HG02885 (cell line): ENCODE measurements around the gene GABPA.
"Not testable (repeated sequence)": the region's sequence is repeated elsewhere in the genome, so short reads cannot be mapped to it uniquely, and the experiment has no call there.

Experiments
- ATAC-seq: cut with Tn5 transposase; IDR thresholded peaks from one replicate; pipeline ENCODE4 v1.9.1; 2021; ENCODE audit warnings: mild to moderate bottlenecking; ENCODE audit not compliant: unreplicated experiment, poor library complexity

The GABPA gene

DNA sequence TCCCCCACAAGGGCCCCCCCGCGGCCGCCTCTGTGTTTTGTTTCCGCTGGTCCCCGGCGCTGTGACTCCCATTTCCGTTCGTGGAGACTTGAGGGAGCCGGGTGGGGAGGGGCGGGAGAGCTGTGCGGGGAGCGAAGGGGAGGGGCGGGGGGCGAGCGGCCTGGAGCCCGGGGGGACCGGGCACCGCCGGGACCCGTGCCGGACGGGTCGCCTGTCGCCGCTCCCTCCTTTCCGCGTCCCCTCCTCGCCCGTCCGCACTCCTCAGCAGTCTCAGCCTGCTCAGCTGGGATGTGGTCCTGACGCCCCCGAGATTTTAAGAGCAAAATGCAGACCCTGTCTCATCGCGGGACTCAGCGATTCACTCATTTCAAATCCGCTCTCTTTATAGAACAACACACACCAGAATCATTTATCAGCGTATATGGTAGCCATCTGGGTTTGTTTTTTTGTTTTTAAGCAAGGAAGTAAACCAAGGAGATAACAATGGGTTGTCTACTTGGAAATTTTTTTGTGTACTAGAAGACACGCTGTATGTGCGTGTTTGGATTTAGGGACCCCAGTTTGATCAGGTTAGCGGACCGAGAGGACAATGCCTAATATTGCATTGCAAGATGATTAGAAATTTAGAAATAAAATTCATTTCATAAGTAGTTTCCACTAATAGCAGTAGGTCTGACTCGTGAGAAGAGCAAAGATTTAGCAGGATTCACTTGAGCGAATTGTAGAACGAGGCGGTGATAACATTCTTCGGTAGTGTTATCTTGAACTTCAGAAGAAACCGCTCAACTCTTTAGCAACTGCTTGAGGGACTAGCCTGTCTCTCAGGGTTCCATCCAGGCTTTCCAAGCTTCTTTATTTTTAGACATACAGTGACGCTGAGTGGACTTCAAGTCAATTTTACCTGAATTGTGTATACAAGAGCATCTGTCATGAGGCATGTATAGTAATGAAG, 1.1 kb downstream of the GABPA start:
- peak; percentile 17 for ATAC-seq

DNA sequence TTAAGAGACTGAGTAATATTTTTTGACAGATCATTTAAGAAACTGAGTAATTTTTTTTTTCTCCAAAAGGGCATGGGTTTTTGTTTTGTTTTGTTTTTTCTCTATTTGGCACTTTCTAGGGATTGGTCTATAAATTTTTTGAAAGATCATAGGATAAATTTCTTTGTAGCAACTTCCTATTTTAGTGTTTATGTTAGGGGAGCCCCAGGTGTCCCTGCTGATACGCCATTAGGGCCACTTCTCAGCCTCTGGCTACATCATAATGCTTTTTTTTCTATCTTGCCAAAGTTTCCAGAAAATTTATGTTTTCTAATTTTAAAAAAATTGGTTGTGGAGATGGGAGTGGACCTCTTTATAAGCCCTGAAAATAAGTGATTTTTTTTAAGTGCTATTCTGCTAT, 2.6 kb downstream of the GABPA start:
- no peak for ATAC-seq

DNA sequence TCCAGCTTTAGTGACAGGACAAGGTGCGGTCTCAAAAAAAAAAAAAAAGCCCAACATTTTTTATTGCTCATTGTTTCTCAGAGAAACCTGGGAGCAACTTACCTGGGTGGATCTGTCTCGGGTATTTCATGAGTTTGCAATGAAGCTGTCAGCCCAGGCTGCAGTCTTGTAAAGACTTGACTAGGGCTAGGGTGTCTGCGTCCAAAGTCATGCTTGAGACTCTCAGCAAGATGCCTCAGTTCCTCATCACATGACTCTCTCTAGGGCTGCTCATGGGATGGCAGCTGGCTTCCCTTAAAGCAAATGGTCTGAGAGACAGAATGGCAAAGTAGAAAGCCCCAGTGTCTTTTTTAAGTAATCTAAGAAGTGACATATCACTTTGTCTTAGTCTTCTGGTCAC, 8.1 kb downstream of the GABPA start:
- ATAC-seq, result no peak

DNA sequence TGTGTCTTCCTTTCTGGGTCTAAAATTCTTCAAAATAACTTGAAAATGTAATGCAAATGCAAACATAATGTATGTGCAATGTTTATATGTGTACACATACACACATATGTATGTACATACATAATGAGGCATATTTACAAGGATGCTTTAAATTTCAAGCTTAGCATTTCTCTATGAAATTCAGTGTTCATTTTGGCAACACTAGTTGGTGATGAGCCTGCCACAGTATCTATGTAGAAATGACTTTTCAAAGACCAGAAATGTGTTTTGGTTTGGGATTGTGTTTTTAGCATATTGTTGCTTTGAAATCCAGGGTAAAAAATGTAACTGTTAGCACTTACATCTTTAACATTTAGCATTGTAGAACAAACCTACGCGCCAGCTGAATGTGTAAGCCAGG, 10.1 kb downstream of the GABPA start:
- no peak for ATAC-seq

DNA sequence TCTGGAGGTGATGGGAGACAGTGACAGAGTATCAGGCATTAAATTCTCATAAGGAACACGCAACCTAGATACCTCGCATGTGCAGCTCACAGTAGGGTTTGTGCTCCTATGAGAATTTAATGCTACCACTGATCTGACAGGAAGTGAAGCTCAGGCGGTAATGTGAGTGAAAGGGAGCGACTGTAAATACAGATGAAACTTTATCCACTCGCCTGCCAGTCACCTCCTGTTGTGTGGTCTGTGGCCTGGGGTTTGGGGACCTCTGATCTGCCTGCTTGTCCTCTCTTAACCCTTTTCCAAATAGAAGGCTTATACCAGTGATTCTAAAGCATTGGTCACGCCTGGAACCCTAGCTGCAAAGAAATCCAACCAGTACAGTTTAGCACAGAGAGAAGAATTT, 15.3 kb downstream of the GABPA start:
- no peak for ATAC-seq

DNA sequence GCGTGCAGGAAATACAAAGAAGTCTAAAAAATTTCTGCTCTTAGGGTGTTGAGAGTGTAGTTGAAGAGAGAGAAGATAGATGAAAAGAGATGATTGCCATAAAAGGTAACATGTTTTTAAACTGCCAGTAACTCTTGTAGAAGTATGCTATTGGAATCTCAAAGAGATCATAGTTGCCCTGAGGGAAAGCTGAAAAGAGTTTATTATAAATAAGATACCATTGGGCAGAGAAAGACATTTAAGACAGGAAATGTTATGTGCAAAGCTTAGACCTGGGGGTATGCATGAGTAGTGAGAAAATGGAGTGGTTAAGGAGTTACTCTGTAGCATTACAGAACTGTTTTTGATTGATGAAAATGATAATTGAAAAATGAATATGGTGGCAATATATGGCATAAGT, 17.6 kb downstream of the GABPA start:
- ATAC-seq, result no peak

DNA sequence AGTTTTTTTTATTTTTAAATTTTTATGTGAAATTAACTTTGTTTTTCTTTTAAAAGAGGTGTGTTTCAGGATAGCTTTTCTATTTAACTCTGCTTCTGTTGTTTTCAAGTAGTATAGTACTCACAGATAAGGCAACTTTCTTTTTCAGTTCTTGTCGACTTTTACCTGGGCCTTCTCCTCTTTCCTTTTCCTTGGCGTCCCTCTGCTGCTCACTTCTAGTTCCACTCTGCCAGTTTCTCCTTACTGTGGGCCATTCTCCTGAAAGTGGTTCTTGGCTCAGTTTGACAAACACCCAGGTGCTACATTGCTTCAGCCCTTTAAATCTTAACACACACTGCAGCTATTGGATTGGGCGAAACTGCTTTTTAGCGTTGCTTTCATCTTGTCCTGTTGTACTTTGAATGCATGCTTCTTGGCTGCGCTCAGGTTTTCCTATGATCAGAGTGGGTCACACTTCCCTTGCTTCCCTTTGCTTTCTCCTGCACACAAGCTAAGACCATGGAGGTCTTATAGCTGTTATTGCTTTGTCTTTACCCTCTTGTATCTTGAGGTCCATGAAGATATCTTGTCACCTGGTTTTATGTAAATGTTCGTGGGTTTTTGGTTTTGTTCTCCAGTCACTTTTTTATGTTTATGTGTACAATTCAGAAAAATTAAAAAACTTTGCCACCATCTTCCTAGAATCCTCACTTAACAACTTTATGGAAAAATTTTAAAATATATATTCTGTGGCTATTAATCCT, 21.6 kb downstream of the GABPA start:
- ATAC-seq, result no peak

DNA sequence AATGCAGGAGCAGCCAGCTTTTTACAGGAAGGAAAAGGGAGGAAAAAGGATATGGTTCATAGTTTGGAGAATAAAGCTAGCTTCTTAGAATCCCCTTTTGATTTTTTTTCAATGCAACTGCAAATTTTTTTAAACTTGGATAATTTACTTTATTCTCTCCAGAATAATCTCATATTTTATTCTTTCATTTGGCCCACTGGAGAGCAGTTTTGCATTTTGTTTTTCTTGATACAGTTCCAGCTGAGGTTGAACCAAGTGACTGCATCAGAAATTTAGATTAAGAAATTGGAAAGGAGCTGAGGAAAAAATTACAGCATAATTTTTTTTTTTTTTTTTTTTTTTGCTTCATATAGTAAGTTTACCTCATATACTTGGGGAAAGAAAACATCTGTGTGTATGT, 22.8 kb downstream of the GABPA start:
- ATAC-seq, result no peak

DNA sequence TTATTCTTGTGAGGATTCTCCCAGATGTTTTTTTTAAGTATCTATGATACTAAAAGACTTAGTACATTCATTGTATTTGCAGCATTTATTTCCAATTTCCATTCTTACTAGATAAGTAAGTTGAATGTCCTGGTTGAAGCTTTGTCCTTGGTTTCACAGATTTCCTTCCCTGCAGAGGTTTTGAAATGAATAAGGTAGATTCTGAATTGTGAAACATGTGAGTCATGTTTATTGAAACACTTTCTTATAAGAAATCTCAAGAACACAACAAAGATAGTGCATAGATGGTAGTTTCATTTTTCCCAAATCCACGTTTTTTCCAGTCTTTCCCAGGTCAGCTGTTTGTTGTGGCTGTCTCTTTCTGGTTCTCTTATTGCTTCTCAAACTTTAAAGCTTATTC, 24.8 kb downstream of the GABPA start:
- no peak for ATAC-seq

DNA sequence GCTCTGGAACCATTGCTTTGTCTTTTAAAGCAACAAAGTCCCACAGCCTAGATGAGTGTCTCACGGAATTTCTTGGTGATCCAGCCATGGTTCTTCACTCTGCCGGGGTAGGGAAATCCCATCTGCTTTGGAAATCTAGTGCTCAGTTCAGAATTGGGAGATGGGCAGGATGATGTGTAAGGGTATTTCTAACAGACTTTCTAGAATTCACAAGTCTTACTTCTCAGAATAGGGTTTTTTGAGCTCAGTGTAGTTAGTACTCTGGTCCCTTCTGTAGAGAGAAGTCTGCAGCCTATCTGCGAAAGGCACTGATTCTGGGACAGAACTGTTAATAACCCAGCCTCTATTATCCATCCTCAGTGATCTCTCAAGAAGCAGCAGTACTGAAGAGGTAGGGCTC, 25.3 kb downstream of the GABPA start:
- ATAC-seq, result no peak

DNA sequence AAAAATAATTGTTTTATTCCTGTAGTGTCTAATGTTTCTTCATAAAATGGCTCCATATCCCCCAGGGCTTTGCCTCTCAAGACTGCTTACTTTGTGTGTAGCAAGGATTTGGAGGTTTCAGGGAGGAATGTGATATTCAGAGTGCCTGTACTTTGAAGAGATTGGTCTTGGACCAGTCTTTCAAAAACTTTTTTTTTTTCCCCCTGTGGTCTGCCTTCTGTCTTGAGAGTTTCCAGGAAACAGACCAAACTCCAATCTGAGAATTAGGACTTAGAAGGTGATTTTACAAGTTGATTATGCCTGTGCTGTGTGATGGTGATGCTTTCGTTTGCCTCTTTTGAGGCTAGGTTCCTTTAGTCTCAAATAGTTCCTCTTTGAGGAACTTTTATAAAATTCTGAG, 25.9 kb downstream of the GABPA start:
- no peak for ATAC-seq

DNA sequence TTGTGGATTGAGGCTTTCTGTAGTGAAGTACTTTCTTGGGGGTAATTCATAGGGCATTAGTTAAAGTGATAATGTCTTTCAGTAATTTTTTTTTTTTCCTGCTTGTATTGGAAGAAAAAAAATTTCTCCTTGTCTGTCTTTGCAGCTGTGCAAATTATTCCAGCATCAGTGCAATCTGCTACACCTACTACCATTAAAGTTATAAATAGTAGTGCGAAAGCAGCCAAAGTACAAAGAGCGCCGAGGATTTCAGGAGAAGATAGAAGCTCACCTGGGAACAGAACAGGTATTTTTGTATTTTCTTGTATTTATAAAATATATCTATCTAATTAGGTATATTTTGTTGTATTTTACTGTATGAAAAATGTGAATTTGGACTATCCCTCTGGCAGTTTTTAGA, 29.3 kb downstream of the GABPA start:
- no peak for ATAC-seq

DNA sequence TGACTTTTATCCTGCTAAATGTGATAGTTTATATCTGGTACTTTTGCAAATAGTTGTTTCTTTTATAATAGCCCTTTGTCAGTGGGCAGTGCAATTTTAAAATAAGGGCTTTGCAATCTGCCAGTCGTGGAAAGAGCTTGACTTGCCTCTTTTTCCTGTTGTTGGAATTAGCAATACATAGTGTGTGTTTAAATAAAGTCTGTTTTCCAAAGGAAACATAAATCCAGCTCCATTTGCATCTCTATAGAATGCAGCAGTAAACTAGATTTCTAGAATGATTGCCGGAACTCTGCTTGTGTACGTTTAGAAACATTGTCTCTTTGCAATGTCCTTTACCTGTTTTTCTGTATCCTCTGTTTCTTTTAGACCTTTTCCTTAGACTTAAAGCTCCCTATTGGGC, 33.1 kb downstream of the GABPA start:
- no peak for ATAC-seq

DNA sequence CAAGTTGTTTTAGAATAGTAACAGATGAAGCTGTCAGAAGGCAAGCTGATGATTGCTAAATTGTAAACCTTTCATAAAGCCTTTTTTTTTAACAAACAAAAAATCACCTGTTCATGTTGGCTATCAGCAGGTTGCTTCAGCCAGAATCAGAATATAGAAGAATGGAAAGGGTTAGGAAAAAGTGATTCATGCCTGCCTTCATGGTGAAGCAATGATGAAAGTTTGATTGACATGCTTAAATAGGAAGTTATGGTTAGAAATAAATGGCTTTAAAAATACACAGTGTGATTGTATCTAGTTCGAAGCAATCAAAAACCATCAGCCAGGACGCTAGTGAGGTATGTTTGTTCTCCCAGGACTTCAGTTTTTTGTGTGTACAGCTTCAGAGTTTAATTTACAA, 37.9 kb downstream of the GABPA start:
- ATAC-seq, result no peak

DNA sequence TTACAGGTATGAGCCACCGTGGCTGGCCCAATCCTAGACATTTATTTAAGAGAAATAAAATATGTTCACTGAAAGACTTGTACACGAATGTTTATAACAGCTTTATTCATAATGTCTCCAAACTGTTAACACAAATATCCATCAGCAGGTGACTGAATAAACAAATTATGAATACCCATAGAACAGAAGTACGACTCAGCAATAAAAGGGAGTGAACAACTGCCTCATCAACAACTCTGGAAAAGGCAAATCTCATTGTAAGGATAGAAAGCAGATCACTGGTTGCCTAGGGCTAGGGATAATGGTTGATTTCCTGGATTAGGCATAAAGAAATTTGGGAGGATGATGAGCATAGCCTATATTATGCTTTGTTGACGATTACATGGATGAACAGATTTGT, 41.7 kb downstream of the GABPA start:
- no peak for ATAC-seq

DNA sequence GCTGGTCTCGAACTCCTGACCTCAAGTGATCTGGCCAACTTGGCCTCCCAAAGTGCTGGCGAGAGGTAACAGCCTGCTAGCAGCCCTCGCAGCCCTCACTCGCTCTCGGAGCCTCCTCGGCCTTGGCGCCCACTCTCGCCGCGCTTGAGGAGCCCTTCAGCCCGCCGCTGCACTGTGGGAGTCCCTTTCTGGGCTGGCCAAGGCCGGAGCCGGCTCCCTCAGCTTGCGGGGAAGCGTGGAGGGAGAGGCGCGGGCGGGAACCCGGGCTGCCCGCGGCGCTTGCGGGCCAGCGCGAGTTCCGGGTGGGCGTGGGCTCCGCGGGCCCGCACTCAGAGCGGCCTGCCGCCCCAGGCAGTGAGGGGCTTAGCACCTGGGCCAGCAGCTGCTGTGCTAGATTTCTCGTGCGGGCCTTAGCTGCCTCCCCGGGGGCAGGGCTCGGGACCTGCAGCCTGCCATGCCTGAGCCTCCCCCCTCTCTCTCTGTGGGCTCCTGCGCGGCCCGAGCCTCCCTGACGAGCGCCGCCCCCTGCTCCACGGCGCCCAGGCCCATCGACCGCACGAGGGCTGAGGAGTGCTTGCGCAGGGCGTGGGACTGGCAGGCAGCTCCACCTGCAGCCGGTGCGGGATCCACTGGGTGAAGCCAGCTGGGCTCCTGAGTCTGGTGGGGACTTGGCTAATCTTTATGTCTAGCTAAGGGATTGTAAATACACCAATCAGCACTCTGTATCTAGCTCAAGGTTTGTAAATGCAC, 43.5 kb downstream of the GABPA start:
- ATAC-seq, result not testable (repeated sequence)

DNA sequence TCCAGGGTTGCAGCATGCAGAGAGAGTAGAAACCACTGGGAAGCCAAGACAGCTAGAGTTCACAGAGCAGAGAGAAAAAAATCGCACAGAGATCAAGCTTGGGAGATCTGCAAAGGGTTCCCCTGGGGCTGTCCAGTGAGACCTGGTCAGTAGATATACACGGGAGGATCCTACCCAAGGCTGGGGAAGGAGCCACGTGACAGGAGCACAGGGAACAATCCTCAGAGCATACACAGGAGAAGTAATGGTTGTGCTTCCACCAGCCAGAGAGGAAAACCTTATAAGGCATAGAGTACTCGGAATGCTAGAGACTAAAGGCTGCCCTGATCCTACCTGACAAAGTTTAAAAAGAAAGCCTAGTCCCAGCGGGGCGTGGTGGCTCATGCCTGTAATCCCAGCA, 53.9 kb downstream of the GABPA start:
- no peak for ATAC-seq

DNA sequence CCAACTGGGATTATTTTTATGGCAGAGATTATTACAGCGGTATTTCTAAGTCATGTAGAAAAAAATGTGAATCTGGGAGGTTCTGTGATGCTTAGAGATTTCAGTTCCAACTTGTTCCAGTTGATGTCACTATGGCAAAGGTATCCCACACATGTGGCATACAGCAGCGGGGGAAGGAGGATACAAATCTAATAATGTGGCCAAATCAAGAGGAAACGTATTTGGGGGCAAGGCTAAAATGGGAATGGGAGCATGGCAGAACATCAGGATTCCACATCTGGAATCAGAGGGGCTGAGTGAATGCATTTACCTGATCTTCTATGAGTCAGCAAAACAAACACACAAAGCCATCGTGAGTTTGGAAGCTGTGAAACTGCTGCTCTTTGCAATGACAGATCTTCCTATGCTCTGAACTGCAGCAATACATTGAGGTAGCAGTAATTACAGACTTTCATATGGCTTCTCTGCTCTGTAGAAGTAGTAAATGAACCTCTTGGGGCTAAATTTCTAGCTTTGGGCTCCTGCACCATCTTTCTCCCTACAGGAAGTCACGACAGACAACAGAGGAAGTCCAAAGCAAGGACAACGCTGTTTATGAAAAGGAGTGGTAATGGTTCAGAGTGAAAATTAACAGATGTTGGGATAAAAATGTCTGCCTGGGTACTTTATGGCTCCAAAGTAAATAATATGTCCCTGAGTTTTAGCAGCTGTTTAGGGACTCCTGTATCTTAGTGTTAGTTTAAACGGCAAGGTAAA, 55.5 kb downstream of the GABPA start:
- peak; percentile 65 for ATAC-seq

DNA sequence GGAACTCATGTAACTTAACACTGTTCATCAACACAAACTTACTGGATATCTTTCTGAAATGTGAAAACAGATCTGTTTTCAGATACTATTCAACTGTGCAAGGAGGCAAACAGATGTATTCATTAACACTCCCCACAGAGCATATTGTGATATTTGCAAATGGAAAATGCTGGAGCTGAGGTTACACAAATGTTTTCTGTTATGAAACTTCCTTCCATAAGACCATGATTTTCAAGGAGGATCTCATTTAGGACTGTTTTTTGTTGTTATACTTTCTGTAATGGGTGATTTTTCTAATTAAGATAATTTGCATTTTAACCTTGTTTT, 56.1 kb downstream of the GABPA start:
- ATAC-seq, result no peak

DNA sequence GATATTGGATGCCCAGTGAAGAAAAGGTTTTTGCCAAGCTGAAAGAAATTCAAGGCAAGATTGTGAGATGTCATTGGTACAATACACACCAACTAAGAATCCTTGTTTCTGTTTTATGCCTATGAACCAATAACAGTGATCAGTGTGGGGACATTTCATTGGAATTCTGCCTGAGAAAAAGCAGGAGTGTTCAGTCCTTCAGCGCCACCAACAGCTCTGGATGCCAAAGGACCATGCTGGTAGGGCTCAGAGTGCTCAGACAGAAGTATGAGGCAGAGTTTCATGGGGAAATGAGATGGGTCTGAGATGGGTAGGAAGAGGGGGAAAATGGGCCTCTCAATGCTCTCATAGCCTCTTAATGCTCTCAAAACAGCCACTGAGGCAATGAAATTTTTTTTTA, 56.5 kb downstream of the GABPA start:
- no peak for ATAC-seq
